Measurements from ENCODE around the gene TLE3. TPM values are rescaled to one million over a fixed set of nuclear protein-coding genes. Genes with fewer than 3 reads are reported as not detected.

The TLE3 gene
- total RNA-seq, 1 experiment from 2014 or later: 98.2 TPM

DNA sequence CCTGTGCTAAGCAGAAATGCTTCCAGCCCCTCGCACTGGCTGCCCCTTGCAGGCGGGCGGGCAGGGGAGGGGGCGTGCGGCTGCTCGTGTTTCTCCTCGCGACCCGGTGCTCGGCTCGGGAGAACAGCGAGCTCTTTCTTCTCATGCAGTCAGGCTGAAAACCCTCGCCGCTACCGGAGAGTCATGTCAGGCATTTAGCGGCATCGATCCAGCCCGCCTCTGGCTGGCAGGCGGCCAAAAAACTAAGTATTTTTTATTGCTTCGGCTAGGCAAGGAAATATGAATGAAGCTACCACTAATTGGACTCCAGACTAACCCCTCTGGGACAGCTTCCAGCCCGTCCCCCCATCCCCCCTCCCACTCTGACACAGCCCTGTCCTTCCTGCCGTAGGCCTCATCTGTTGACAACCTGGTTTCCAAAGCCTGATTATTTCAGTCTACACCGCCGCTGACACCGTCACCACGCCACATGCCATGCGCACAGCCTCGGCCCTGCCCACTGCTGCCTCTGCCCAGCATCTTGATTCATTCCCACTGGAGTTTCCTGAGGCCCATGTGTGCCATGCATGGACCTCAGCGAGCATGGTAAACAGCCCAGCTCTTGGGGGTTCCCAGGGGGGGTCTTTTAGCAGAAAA, 35.3 kb downstream of the TLE3 start:
- H3K27me3 ChIP-seq (ENCODE audit: insufficient read depth, low read length): no peaks in the 10 kb centered on the region
- H4K8ac ChIP-seq (replicated peaks; ENCODE audit: insufficient read length, low read depth, low read length): no peak overlapping the region
- H3K27ac ChIP-seq (ENCODE audit: insufficient read length, low read depth, low read length): no peak overlapping the region
- TF ChIP-seq CTCF (conservative IDR thresholded peaks at IDR 0.05): no peak
- no peak overlapping the region for H2AFZ ChIP-seq (ENCODE audit: low read length)
- no peak overlapping the region for H3T11ph ChIP-seq (ENCODE audit: low read length)
- no peaks in the 10 kb centered on the region for H4K20me1 ChIP-seq (ENCODE audit: control insufficient read depth, insufficient read depth, insufficient read length)
- H4K5ac ChIP-seq (ENCODE audit: insufficient read length, low read depth, low read length): no peak overlapping the region
- H3K18ac ChIP-seq (ENCODE audit: insufficient read length, low read depth, low read length): no peak overlapping the region
- H3K23me2 ChIP-seq (ENCODE audit: insufficient read length, low read depth, low read length, poor library complexity, severe bottlenecking): no peaks in the 10 kb centered on the region
- H3K14ac ChIP-seq (ENCODE audit: insufficient read depth, low read length): no peak overlapping the region
- no peak for DNase-seq
- no peaks in the 10 kb centered on the region for H3K4me1 ChIP-seq (ENCODE audit: insufficient read depth, low read length)
- H2BK15ac ChIP-seq (ENCODE audit: low read depth, low read length): no peak overlapping the region
- H3K56ac ChIP-seq (ENCODE audit: insufficient read length, low read depth, low read length): no peak overlapping the region
- Mint-ChIP-seq H3K27ac (peak overlapping the region in 2 of 3 experiments; percentile 68 to 93; a peak in 2 of 7 replicates), H3K36me3 (ENCODE audit: insufficient read depth in 1 of 3, low read depth in 3 of 3) (peaks cover 25 to 91% (median 82%) of the 10 kb centered on the region in 3 experiments), H3K9me3 (no peaks in the 10 kb centered on the region), H3K4me3 (no peak overlapping the region; a peak in 1 of 5 replicates), H3K27me3 (ENCODE audit: low read depth) (no peaks in the 10 kb centered on the region), H3K4me1 (peaks cover 4 to 15% of the 10 kb centered on the region in 2 experiments; a peak in 2 of 4 replicates)
- no peak overlapping the region for H2BK20ac ChIP-seq (ENCODE audit: low read depth, low read length, poor library complexity, severe bottlenecking)
- H3K4ac ChIP-seq (ENCODE audit: low read depth, low read length): no peak overlapping the region
- no peak overlapping the region for H3K4me2 ChIP-seq (ENCODE audit: insufficient read depth, insufficient read length, low read length)
- no peak overlapping the region for H2BK5ac ChIP-seq (ENCODE audit: insufficient read length, low read length)
- H3K9ac ChIP-seq (ENCODE audit: extremely low read depth, insufficient read length, low read length): no peak overlapping the region
- no peak overlapping the region for H2AK5ac ChIP-seq (ENCODE audit: insufficient read length, low read length)
- no peaks in the 10 kb centered on the region for H3K79me1 ChIP-seq (ENCODE audit: insufficient read depth, low read depth, low read length, poor library complexity, severe bottlenecking)
- no peak overlapping the region for H2BK120ac ChIP-seq (ENCODE audit: low read depth, low read length, poor library complexity, severe bottlenecking)
- H3K23ac ChIP-seq (ENCODE audit: insufficient read length, low read depth, low read length): no peak overlapping the region
- no peak overlapping the region for H2BK12ac ChIP-seq (ENCODE audit: insufficient read length, low read depth, low read length)
- no peak overlapping the region for H4K91ac ChIP-seq (ENCODE audit: insufficient read length, low read depth, low read length)
- no peaks in the 10 kb centered on the region for H3K79me2 ChIP-seq (ENCODE audit: insufficient read depth, low read length)
- no CpG with 5 or more reads among the region's 29 CpGs for WGBS (ENCODE audit: extremely low coverage, insufficient read length, low lambda C conversion rate)
- H3K9me3 ChIP-seq (ENCODE audit: control insufficient read depth, low read depth, low read length): no peaks in the 10 kb centered on the region

Measured in H9 (cell line).